GM19468 (cell line): ENCODE results near the gene MYLK4.
A peak's percentile ranks its signal among the peaks of the same experiment; 100 is the strongest.

ENCODE experiments used
- ATAC-seq: cut with Tn5 transposase; IDR thresholded peaks from one replicate; pipeline ENCODE4 v1.9.1; 2021; ENCODE audit warnings: mild to moderate bottlenecking, moderate library complexity, moderate number of reproducible peaks; ENCODE audit not compliant: unreplicated experiment; ENCODE audit errors: extremely low read depth

The MYLK4 gene

DNA sequence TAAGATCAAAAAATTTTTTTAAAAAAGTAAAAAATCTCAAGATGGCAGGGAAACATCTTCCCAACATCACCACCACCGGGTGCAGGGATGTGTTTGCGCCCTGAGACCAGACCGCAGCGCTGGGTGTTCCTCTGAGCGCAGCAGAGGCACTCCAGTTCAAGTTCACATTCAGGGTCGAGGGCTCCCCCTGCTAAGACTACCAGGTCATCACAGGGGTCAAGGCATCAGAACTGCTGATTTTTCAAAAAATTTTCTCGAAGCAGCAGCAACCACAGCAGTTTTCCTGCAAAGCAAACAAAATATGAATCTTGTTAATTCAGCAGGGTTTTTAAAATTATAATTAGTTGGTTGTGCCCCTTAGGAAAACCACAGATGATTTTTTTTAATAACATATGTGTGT, 83.1 kb downstream of the MYLK4 start:
- ATAC-seq = no peak

DNA sequence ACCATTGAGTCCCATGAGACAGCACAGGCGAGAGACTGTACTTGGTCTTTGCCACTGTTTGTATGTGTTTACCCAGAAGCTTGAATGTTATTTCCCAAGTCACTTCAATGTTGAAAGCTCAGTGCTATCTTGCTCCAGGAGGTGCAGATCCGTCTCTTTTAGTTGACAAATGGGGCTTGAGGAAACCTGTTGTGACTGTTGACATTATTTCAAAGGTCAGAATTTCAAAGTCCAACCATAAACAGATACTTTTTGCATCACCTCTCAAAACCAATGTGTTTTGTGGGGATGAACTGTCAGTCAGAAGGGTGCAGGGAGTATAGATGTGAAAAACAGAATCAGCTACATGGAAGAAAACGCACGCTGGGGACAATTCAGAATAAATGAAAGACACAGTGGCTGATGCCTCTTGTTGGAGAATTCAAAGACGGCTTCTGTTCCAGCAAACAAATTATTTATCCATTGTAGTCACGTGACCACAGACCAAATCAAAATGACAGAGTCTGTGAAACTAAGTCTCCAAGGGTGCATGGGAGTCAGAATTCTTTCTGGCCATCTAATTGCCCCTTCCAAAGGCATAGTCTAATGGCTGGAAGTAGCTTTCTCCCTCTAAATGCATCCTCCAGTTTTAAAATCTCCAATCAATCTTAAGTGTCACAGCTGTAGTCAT, 83.7 kb downstream of the MYLK4 start:
- no peak for ATAC-seq

DNA sequence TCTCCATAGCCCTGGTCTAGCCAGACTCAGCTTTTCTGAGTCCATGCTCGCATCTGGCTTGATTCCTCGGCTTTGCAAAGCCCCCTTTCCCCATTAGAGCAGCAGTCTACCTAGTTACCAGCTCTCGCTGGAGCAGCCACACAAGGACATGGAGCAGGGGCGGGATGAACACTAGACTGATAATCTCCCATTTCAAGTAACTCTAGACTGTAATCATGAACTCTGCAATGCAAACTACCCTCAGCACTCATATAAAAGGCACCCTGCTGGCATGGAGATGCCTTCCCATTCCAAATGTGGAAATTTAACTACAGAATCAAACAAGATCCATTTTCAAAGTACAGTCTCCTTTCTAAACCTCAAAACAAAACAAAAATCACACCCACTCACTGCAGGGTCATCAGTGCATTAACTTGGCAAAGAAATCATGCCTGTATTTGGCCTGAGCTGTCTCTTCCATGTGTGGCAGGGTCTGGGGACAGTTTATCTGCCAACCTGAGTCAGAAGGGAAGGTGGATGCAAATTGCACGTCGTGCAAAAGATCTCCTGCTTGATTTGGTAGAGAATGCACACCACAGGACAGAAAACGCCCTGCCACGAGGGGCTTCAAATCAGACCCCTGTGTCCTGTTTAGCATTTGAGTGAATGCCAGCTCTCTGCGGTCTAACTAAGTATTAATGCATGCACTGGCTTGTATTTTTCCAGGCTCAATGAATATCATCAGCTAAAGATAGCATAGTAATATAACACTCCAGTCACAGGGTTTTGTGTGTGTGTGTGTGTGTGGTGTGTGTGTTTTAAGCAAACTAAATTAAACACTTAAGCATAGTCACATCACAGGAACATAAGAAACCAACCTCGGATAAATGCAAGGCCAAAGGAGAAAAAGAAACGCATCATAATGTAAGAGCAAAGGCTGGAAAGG, 85.3 kb downstream of the MYLK4 start:
- no peak for ATAC-seq

DNA sequence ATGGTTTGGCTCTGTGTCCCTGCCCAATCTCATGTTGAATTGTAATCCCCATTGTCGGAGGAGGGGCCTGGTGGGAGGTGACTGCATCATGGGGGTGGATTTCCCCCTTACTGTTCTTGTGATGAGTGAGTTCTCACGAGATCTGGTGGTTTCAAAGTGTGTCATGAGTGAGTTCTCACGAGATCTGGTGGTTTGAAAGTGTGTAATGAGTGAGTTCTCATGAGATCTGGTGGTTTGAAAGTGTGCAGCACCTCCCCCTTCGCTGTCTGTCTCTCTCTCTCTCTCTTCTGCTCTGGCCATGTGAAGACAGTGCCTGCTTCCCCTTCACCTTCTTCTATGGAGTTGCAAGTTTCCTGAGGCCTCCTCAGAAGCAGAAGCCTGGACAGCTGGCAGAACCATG, 87.6 kb downstream of the MYLK4 start:
- no peak for ATAC-seq

DNA sequence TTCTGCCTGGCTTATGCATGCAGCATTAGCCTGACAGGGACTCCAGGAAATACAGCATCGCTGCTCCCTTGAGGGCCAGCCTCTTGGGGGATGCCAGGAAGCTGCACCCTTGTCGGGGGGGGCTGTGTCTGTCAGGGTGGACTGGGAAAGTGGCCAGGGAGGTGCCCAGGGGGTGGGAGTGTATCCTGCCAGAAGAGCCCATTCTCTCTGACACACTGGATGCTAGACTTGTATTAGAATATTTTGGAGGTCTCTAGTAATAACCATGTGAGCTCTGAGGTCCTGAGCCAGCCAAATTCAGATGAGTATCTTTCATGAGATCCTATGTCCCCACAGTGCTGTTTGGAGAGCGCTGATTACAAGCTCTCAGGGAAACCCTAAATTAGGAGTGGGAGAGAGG, 89.1 kb downstream of the MYLK4 start:
- no peak for ATAC-seq

DNA sequence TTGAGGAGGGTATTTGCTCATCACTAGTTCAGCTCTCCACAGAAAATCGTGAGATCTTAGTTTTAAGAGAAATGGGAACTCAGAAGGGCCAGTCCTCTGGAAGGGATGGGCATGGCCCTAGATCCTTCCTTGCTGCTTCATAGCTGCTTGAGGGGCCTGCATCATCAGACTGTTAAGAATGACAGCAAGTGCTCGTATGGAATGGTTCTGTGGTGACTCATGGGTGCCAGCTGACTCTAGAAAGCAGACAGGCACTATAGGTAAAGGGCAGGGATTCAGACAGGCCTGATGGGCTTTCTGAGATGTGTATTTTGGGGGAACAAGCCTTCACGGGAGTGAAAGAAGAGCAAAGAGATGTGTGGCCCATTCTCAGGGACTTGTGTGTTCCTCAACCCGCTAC, 90.8 kb downstream of the MYLK4 start:
- no peak for ATAC-seq

DNA sequence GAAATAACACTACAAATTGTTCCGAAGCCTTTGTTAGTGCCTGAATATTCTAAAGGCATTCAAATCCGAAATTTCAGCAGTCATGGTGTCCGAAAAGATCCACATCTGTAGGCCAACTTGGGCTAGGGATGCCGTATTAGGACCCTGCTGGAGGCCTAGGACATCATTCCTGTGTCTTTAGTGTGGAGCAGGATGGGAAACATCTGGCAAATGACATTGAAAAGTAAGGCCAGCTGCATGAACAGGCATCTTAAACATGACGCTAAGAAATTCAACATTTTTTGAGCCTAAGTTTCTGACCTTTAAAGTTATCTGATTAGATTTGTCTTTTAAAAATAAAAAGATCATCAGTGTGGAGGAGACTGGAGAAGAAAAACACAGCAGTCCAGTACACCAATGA, 91.3 kb downstream of the MYLK4 start:
- ATAC-seq = no peak

DNA sequence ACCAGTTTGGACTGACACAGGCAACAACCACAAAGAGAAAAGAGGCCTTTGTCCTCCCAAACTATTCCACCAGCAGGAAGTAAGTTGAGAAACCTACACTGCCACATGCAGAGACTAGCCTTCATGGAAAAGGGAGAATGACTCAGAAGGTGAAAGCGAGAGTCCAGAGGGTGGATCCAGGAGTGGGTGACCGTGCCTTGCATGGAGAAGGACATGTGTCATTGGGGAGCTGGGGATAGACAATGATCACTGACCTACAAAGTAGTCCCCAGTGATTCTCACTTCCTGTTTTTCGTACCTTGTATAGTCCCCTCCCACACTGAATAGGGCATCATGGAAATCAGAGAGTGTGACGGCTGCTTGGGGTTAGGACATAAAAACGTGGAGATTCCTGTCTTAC, 91.9 kb downstream of the MYLK4 start:
- ATAC-seq = peak; percentile 67

DNA sequence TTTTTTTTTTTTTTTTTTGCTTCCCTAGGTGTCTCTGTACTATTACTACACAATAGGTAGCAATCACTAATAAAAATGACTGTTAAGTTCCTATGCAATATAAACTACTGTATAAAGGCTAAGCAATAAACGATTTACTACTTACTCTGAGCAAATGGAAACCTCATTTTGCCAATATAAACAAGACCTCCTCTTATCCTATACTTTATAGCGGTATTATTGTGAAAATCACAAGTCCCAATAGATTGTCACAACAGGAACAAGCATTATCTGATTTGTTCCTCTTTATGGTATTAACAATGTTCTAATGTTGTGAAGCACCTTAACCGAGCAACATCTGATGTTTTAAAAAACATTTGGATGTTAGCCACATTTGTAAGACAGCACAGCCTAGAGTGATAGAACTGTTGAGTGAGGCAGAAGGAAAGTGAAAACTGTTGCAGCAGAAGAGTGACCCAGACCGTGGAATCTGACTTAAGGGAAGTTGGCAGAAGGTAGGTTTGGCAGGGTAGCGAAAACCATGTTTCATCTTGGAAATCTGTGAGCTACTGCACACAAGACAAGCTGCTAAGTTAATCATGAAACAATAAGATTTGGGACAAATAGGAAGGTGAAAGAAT, 94.2 kb downstream of the MYLK4 start:
- ATAC-seq = no peak

DNA sequence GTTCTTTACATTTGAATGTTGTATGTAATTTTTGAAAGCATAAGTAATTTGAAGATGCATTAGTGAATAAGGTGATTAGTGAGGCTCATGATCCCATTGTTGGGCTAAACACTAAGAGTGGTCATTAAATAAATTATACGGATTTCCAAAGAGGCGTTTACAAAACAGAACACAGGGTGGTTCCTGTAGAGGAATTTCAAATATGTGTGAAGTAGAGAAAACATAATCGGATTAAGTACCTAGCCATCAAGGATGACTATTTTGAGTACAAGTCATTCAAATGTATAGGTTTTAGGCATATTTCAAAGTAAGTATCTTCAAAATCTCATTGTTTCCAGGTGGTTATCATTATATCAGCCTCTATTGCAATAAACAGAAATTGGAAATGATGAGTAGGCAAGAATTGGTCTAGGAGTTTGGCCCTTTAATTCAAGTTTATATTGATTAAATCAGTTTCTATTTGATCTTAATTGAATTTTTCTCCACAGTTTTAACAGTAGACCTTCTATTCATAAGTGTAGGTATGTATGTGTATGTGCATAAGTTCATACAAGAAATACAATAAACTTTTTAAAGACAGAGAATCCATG, 94.8 kb downstream of the MYLK4 start:
- ATAC-seq = no peak

DNA sequence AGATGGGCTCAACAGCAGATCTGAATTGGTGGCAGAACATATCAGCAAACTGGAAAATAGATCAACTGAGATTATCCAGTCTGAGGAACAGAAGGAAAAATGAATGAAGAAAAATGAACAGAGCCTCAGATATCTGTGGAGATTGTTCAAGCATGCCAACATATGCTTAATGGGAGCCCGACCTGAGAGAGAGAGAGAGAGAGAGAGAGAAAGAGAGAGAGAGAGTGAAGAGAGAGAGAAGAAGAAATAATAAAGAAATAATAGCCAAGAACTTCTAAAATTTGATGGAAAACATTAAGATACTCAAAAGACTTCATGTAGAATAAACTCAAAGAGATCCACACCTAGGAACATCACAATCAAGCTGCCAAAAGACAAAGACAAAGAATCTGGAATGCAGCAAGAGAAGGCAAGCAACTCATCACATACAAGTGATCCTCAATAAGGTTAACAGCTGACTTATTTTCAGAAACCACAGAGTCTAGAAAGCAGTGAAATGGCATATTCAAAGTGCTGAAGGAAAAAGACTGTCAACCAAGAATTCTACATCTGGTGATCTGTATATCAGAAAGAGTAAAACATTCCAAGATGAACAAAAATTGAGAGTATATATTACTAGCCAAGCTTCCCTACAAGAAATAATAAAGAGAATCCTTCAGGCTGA, 97.2 kb downstream of the MYLK4 start:
- ATAC-seq = no peak

DNA sequence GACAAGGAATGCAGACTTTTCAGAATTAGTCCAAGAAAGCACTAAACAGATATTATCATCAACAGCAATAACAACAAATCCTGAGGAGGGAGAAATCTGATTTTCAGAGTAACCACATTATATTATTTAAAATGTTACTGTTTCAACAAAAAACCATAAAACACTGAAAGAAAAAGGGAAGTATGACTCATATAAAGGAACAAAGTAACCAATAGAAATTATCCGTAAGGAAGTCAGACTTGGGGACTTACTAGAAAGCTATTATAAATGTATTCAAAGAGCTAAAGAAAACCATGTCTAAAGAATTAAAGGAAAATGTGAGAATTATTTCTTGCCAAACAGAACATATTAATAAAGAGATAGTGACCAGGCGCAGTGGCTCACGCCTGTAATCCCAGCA, 98.1 kb downstream of the MYLK4 start:
- no peak for ATAC-seq

DNA sequence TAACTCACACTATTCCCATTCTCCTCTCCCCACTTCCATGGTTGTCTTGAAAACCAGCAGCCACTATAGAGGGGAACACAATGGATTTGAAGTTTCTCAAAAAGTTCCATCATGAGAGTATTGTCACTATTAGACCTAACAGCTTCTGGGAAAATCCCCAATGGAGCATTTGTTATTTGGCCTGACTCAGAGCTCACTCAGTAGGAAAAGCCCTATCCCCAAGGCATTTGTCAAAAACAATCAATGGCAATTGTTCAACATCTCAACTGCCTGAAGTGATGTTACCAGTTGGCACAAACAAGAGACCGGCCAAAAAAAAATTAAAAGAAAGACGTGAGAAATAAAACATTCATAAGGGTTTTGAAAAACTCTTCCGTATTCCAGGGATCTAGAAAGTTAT, 98.8 kb downstream of the MYLK4 start:
- ATAC-seq = no peak

DNA sequence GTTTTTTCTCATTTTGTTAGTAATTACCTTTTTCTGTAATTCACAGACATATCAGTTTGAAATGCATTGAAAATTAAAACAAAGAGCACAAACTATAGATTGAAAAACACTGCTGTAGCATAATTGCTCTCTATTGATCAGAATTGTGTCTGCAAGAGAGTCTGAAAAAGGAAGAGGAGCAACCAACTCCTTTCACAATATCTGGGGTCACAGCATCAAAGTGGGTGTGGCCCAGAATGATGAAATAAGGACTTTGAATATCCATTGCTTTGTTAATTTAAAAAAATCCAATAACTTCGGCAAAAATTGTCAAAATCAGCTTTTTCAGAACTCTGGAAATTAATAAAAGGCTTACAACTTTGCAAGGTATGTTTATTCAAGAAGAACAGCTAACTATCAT, 99.2 kb downstream of the MYLK4 start:
- no peak for ATAC-seq

DNA sequence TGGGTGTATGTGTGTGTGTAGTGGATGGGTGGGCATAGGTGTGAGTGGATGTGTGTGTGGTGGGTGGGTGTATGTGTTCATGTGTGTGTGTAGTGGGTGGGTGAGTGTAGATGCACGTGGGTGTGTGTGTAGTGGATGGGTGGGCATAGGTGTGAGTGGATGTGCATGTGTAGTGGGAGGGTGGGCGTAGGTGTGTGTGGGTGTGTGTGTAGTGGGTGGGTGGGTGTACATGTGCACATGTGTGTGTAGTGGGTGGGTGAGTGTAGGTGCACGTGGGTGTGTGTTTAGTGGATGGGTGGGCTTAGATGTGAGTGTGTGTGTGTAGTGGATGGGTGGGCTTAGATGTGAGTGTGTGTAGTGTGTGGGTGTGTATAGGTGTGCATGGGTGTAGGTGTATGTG, 104.4 kb downstream of the MYLK4 start:
- no peak for ATAC-seq

DNA sequence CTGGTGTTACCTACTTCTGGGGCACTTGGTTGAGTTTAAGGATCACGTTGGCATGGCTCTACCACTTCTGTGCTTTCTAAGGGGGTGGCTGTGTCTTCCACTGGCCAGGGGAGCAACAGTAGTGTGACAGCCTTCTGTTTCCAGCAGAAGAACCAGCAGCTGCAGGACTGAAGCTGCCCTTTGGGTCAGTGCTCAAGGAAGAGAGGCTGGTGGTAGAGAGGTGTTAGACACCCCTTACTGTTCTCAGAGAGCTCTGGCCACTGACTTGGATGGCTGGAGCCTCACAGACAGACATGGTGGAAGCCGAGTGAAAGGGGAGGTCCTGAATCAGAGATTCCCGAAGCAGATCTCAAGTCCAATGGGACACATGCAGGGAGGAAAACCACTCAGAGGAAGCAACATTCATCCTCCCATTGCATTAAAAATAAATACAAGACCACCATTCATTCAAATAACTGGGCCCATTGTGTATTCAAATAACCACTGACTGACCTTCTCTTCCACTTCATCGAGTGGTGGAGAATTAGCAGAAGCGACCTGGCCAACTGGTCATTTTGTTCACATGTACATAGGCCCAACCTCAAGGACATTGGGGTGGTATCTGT, 106.7 kb downstream of the MYLK4 start:
- ATAC-seq = no peak

DNA sequence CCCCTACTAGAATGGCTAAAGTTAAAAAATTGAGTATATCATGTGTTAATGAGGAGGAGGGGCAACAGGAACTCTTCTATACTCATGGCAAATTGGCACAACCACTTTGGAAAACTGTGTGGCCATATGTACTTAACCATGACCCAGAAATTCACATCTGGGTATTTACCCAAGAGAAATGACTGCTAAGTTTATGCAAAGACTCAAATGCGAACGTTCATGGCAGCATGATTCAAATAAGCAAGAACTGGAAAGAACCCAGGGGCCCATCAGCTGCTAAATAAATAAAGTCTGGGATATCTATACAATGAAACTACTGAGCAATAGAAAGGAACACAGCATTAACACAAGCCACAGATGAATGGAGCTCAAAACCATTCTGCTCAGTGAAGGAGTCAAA, 107.6 kb downstream of the MYLK4 start:
- no peak for ATAC-seq

DNA sequence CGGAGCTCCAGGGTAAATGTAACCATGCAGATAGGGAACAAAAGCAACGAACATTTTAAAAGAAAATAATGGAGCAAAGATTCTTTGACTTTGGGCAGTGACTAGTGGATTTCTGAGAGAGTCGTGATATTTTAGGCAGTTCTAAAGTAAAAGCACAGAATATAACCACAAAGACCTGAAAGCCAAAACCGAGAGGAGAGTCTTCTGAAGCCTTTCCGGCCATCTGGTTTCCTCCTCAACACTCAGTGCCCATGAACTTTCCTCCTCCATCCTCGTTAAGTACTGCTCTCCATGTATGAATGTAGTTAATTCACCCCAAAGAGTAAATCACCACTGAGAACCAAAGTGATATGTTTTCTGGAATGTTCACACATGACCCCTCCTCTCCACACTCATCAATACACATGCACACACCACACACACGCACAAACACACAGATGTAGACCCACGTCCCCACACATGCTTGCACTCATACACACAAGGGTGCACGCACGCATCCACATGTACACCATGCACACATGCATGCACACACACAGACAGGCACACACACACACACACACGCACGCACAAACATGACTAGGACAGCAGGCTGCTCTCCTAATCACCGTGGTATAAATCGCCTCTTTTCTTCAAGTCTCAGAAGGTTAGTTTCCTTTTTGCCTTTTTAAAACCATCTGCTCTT, 109.5 kb downstream of the MYLK4 start:
- ATAC-seq = no peak

DNA sequence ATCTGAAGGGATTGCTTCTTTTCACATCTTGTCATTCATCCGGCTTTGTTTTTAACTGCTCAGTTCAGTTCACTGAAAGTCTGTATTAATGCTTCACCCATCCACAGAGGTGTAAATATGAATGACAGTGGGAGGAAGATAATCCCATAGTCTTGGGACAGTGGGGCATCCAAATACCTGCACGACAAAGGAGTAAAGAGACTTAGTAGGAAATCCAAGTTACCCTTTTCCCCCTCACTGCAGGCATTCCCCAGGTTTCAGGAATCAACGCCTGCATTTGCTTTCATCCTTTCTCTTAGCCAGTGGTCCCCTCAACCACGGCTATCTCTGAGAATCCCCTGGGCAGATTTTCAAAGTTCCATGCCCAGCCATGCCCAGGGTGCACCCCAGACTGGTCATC, 110.2 kb downstream of the MYLK4 start:
- ATAC-seq = no peak
